ENCODE data around the gene LSM14B.

The LSM14B gene

GRCh38 chr20:62159052-62159451 lies 36.8 kb downstream of the LSM14B start:
- ChIA-PET CTCF (no interaction called here), POLR2A (no interaction called here)
- no peak for DNase-seq (ENCODE audit: extremely low spot score)
- no peak for TF ChIP-seq CTCF (IDR thresholded peaks at IDR 0.05; ENCODE audit: control extremely low read depth, extremely low read depth, low read depth, missing control alignments)

- no peak for TF ChIP-seq CTCF (IDR thresholded peaks at IDR 0.05; ENCODE audit: control extremely low read depth, extremely low read depth, low read depth, missing control alignments)
- CTCF ChIA-PET, result no interaction called here
These were observed 37.6 kb downstream of the LSM14B start for GRCh38 chr20:62159839-62160238.

GRCh38 chr20:62160253-62160652 lies 38.0 kb downstream of the LSM14B start:
- ChIA-PET CTCF (no interaction called here), POLR2A (no interaction called here)

More at GRCh38 chr20:62159839-62160238, 37.6 kb downstream of the LSM14B start:
- peak; percentile 84 for DNase-seq (ENCODE audit: extremely low spot score)
- POLR2A ChIA-PET, result no interaction called here

GRCh38 chr20:62160876-62161275 lies 38.6 kb downstream of the LSM14B start:
- no peak for TF ChIP-seq CTCF (IDR thresholded peaks at IDR 0.05; ENCODE audit: control extremely low read depth, extremely low read depth, low read depth, missing control alignments)
- DNase-seq (ENCODE audit: extremely low spot score), result no peak
- ChIA-PET POLR2A (no interaction called here), CTCF (no interaction called here)

More at GRCh38 chr20:62160253-62160652, 38.0 kb downstream of the LSM14B start:
- no peak for TF ChIP-seq CTCF (IDR thresholded peaks at IDR 0.05; ENCODE audit: control extremely low read depth, extremely low read depth, low read depth, missing control alignments)
- DNase-seq (ENCODE audit: extremely low spot score), result no peak

- TF ChIP-seq CTCF (IDR thresholded peaks at IDR 0.05; ENCODE audit: control extremely low read depth, extremely low read depth, low read depth, missing control alignments), result no peak
- DNase-seq (ENCODE audit: extremely low spot score), result no peak
- ChIA-PET POLR2A (no interaction called here), CTCF (no interaction called here)
These were observed 39.1 kb downstream of the LSM14B start for GRCh38 chr20:62161347-62161746.

GRCh38 chr20:62162765-62163484 lies 40.6 kb downstream of the LSM14B start:
- no peak for DNase-seq (ENCODE audit: extremely low spot score)
- TF ChIP-seq CTCF (IDR thresholded peaks at IDR 0.05; ENCODE audit: control extremely low read depth, extremely low read depth, low read depth, missing control alignments), result no peak
- CTCF ChIA-PET, result no interaction called here
- POLR2A ChIA-PET, result no interaction called here

Measured in GM10248 (cell line).